ENCODE measurements around the gene SCRG1.
A peak's percentile ranks its signal among the peaks of the same experiment; 100 is the strongest.

SCRG1 gene

DNA sequence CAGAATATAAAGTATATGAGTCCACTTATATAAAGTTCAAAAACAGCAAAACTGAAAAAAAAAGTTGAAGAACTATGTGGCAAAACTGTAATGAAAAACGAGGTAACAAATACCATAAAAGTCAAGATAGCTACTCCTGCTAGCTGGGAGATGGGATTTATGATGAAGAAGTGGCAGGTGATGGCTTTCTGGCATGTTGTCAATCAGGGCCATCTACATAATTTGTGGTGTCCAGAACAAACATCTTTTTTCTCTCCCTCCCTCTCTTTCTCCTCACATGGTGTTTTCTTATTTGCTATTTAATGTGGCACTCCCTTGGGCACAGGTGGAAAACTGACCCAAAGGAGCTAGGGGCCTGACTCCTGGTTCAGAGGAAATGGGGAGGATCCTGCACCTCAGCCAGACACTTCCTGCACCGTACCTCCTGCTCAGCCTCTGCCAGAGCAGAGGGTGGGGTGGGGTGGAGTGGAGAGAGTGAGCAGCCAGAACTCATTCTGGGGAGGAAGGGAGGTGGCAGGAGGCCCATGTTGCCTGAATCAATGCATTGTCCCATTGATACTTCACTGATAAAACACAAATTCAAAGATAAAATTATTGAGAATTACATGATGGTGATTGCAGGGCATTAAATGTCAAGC, 33.4 kb downstream of the SCRG1 start:
- no peak overlapping the region for H3K27ac ChIP-seq
- TF ChIP-seq, protein P1, sequence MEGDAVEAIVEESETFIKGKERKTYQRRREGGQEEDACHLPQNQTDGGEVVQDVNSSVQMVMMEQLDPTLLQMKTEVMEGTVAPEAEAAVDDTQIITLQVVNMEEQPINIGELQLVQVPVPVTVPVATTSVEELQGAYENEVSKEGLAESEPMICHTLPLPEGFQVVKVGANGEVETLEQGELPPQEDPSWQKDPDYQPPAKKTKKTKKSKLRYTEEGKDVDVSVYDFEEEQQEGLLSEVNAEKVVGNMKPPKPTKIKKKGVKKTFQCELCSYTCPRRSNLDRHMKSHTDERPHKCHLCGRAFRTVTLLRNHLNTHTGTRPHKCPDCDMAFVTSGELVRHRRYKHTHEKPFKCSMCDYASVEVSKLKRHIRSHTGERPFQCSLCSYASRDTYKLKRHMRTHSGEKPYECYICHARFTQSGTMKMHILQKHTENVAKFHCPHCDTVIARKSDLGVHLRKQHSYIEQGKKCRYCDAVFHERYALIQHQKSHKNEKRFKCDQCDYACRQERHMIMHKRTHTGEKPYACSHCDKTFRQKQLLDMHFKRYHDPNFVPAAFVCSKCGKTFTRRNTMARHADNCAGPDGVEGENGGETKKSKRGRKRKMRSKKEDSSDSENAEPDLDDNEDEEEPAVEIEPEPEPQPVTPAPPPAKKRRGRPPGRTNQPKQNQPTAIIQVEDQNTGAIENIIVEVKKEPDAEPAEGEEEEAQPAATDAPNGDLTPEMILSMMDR (IDR thresholded peaks at IDR 0.05): no peak
- no peak for TF ChIP-seq ZFX (IDR thresholded peaks at IDR 0.05; ENCODE audit: borderline replicate concordance)

DNA sequence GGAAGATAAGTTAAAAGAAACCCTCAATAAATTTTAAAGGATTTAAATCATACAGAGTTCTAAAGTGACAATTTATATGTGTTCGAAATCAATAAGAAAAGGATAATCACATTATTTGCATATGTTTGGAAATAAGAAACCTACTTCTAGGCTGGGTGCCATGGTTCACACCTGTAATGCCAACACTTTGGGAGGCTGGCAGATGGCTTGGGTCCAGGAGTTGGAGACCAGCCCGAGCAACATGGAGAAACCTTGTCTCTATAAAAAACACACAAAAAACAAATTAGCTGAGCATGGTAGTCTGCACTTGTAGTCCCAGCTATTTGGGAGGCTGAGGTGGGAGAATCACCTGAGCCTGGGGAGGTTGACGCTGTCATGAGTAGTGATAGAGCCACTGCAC, 36.2 kb downstream of the SCRG1 start:
- TF ChIP-seq, protein P1 (IDR thresholded peaks at IDR 0.05): no peak
- no peak for TF ChIP-seq ZFX (IDR thresholded peaks at IDR 0.05; ENCODE audit: borderline replicate concordance)
- H3K27ac ChIP-seq: no peak overlapping the region

DNA sequence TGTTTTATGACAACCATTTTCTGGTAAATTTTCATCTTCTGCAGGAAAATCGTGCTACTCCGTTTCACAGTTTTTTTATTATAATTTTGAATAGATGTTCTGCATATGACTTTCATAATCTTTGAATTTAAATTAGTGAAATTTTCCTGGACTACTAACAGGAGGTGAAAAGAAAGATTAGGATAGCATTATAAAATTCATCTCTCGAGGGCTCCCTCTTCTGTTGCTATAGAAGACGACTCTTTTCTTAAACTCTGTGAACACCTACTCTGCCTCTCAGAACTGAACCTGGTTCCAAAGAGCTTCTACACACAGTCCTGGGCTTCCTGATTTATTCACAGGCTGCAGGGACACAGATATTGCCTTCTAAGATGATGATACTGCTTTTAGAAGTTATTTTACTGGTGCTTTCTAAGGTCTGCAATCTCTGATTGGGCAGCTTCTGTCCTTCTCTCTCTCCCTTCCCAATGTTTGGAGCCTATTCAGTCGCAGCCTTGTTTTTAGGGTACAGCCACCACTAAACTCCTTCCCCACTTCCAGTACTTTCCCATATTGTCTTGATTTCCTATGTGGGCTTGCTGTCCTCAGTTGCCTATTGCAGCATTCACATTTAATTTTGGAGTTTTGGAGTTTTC, 38.2 kb downstream of the SCRG1 start:
- H3K27ac ChIP-seq: no peak overlapping the region
- no peak for TF ChIP-seq ZFX (IDR thresholded peaks at IDR 0.05; ENCODE audit: borderline replicate concordance)
- TF ChIP-seq, protein P1 (IDR thresholded peaks at IDR 0.05): peak; percentile 19

DNA sequence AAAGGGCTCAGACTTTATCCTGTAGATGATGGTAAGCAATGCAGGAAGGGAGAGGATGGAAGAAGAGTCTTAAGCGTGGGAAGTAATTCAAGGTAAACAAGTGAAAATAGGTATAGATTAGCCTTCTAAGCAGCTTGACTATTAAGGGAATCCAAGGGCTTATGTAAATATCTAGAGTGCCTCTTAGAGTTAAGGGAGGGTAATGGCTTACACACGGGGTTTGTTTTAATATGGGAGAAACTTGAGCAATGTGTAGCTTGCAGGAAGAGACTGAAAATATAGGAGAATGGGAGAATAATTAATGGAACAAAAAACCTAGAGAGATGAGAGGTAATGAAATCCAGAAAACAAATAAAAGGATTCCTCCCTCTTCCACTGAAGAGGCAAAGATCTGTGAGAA, 41.0 kb downstream of the SCRG1 start:
- TF ChIP-seq, protein P1 (IDR thresholded peaks at IDR 0.05): no peak
- TF ChIP-seq ZFX (IDR thresholded peaks at IDR 0.05; ENCODE audit: borderline replicate concordance): no peak
- H3K27ac ChIP-seq: no peak overlapping the region

DNA sequence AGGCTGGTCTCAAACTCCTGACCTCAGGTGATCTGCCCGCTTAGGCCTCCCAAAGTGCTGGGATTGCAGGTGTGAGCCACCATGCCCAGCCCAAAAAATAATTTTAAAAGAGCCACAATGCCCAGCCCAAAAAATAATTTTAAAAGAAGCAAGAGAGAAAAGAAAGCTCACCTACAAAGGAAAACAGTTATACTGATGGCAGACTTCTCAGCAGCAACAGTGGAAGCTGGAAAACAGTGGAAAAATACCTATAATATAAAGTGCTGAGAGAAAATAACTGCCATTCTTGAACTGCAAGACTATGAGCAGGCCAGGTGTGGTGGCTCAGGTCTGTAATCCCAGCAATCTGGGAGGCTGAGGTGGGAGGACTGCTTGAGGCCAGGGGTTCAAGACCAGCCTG, 51.4 kb downstream of the SCRG1 start:
- TF ChIP-seq, protein P1 (IDR thresholded peaks at IDR 0.05): no peak
- no peak for TF ChIP-seq ZFX (IDR thresholded peaks at IDR 0.05; ENCODE audit: borderline replicate concordance)

DNA sequence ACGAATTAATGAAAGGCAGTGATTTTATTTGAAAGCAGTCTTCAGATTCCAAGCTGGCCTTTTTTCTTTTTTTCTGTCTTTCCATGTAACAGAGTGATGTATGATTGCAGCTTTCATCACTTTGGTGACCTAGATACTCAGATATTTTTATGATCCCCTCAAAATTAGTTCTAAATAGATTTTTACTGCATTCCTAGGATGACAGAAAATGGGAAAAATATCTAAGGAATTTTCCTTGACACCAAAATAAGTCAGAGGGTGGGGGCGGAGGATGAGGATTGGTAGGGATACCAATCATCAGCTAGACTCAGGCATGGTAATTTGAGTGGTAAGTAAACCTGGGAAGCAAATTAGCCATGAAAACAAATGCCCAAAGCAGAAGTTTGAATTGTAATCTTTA, 52.8 kb downstream of the SCRG1 start:
- no peak overlapping the region for H3K27ac ChIP-seq
- TF ChIP-seq, protein P1 (IDR thresholded peaks at IDR 0.05): no peak
- TF ChIP-seq ZFX (IDR thresholded peaks at IDR 0.05; ENCODE audit: borderline replicate concordance): no peak

More for the DNA sequence above, 51.4 kb downstream of the SCRG1 start:
- no peak overlapping the region for H3K27ac ChIP-seq

DNA sequence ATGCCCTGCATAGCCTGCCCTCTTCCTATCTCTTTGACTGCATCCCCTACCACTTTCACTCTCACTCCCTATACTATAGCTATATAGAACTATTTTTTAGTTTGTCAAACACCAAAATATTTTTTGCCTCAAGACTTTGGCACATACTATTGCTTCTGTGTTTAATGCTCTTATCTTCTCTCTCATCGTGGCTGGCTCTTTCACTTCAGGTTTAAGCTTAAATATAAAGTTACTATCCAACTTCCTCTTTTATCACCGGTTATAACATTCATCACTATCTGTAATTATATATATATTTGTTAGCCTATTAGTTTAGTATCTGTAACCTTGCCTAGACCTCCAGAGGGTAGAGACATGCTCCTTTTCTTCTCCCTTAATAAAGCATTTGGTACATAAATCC, 53.3 kb downstream of the SCRG1 start:
- TF ChIP-seq ZFX (IDR thresholded peaks at IDR 0.05; ENCODE audit: borderline replicate concordance): no peak
- TF ChIP-seq, protein P1 (IDR thresholded peaks at IDR 0.05): no peak

More for the DNA sequence above, 53.3 kb downstream of the SCRG1 start:
- H3K27ac ChIP-seq: no peak overlapping the region
